PC-3 (cell line): Measurements from ENCODE around the gene FGFR3. TPM values are rescaled to one million over a fixed set of nuclear protein-coding genes. Genes with fewer than 3 reads are reported as not detected.

Experiments used
- ATAC-seq: fragments of 200-7000 bp; cut with Tn5 transposase; 2 replicates; pipeline ENCODE4 v1.9.1; 2020; ENCODE audit warnings: mild to moderate bottlenecking, moderate library complexity
- BruUV-seq: library from RNA; stranded (reverse); fragments of 400-500 nt; replicated peaks from 2 replicates; lab custom pipeline; 2021; lab: Mats Ljungman, UMichigan
- CTCF ChIA-PET: fragments of 300-600 bp; sonication (Branson Sonifier 250); formaldehyde crosslinking; loops from one replicate; lab custom pipeline; 2022; ENCODE audit warnings: antibody characterized with exemption; lab: Charles Lee
- POLR2A ChIA-PET: fragments of 300-600 bp; sonication (Branson Sonifier 250); formaldehyde crosslinking; loops from one replicate; lab custom pipeline; 2022; ENCODE audit warnings: antibody characterized with exemption; ENCODE audit not compliant: unreplicated experiment; lab: Charles Lee
- DNase-seq: peaks from one replicate; pipeline ENCODE4 v3.0.0-alpha.2; 2015
- H2AFZ ChIP-seq: fragments of 300-600 bp; sonication (generic); 2 replicates; pipeline ENCODE4 v1.6.0; 2016; ENCODE audit warnings: antibody characterized with exemption, low read length
- H3F3A ChIP-seq: fragments of 300-600 bp; sonication (generic); one replicate; pipeline ENCODE4 v1.6.0; 2017; ENCODE audit warnings: antibody characterized with exemption, low read length, control low read depth, mild to moderate bottlenecking; ENCODE audit not compliant: unreplicated experiment
- H3K27ac ChIP-seq: fragments of 300-600 bp; sonication (generic); 2 replicates; pipeline ENCODE4 v1.5.1; 2016; ENCODE audit warnings: mild to moderate bottlenecking, low read length
- H3K27me3 ChIP-seq: fragments of 300-600 bp; sonication (generic); 2 replicates; pipeline ENCODE4 v1.6.1; 2016; ENCODE audit warnings: low read length, mixed read lengths
- H3K36me3 ChIP-seq: fragments of 300-600 bp; sonication (generic); 2 replicates; pipeline ENCODE4 v1.6.1; 2016; ENCODE audit warnings: low read depth, mixed run types, low read length, mixed read lengths
- H3K4me1 ChIP-seq: fragments of 300-600 bp; sonication (generic); 2 replicates; pipeline ENCODE4 v1.5.1; 2016; ENCODE audit warnings: low read length; ENCODE audit not compliant: insufficient read depth
- H3K4me2 ChIP-seq: fragments of 300-600 bp; sonication (generic); 2 replicates; pipeline ENCODE4 v1.6.0; 2016; ENCODE audit warnings: low read length
- H3K4me3 ChIP-seq: fragments of 300-600 bp; sonication (generic); 2 replicates; pipeline ENCODE4 v1.5.1; 2016; ENCODE audit warnings: mild to moderate bottlenecking, low read length, mixed read lengths
- H3K79me2 ChIP-seq: fragments of 300-600 bp; sonication (generic); 2 replicates; pipeline ENCODE4 v1.6.1; 2017; ENCODE audit warnings: low read length, mixed read lengths
- H3K9ac ChIP-seq: fragments of 300-600 bp; sonication (generic); 2 replicates; pipeline ENCODE4 v1.6.0; 2016; ENCODE audit warnings: mild to moderate bottlenecking, low read length
- H3K9me2 ChIP-seq: fragments of 300-600 bp; sonication (generic); replicated peaks from 2 replicates; pipeline ENCODE4 v1.6.1; 2016; ENCODE audit warnings: mixed run types, low read length, mixed read lengths
- H3K9me3 ChIP-seq: fragments of 300-600 bp; sonication (generic); 2 replicates; pipeline ENCODE4 v1.6.1; 2016; ENCODE audit warnings: low read length, mixed read lengths
- H4K20me1 ChIP-seq: fragments of 300-600 bp; sonication (generic); 2 replicates; pipeline ENCODE4 v1.6.1; 2016; ENCODE audit warnings: low read length, mixed read lengths
- EZH2 ChIP-seq: fragments of 300-600 bp; sonication (generic); IDR thresholded peaks from one replicate; pipeline ENCODE4 v1.6.1; 2017; ENCODE audit warnings: antibody characterized with exemption, mild to moderate bottlenecking, low read length; ENCODE audit not compliant: unreplicated experiment
- EZH2phosphoT487 ChIP-seq: fragments of 300-600 bp; sonication (generic); IDR thresholded peaks from 2 replicates; pipeline ENCODE4 v1.6.1; 2018; ENCODE audit warnings: mild to moderate bottlenecking, antibody characterized with exemption, low read length, borderline replicate concordance
- intact Hi-C: fragments of 100-400 bp; cut with micrococcal nuclease; formaldehyde crosslinking; loops from 2 replicates; pipeline ENCODE4 v1.9.0; 2023
- total RNA-seq: library from RNA; depleted of rRNA; stranded (reverse); fragments of >200 nt; gene quantifications from 2 replicates; pipeline ENCODE4 v1.2.3, GENCODE V29; 2014
- TF ChIP-seq, protein P1 (sequence below): fragments of 300-600 bp; sonication (generic); conservative IDR thresholded peaks from 2 replicates; pipeline ENCODE4 v1.5.1; 2017; ENCODE audit warnings: antibody characterized with exemption, low read depth, mild to moderate bottlenecking, low read length

FGFR3 gene
- total RNA-seq, 1 experiment from 2014 or later, result 0.11 TPM

DNA sequence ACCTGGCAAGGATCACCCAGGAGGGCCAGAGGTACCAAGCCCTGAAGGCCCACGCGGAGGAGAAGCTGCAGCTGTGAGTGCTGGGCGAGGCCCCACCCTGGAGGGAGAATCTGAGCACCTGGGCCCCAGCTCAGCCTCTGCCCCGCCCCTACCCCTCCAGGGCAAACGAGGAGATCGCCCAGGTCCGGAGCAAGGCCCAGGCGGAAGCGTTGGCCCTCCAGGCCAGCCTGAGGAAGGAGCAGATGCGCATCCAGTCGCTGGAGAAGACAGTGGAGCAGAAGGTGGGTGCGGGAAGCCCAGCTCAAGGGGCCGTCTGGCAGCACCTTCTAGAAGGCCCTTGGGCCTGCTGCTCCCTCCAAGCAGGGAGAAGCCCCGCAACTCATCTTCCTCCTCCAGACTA lies 48.5 kb upstream of the FGFR3 start:
- Histone ChIP-seq H3K27me3 (no peaks in the 10 kb centered on the region), H3K27ac (no peak overlapping the region), H2AFZ (no peak overlapping the region), H3K9me3 (no peaks in the 10 kb centered on the region), H3K4me1 (no peaks in the 10 kb centered on the region), H3K4me3 (no peak overlapping the region), H3K36me3 (no peaks in the 10 kb centered on the region; the same call in 1 of the 2 replicates), H3F3A (no peaks in the 10 kb centered on the region), H3K9me2 (no peaks in the 10 kb centered on the region), H3K79me2 (no peaks in the 10 kb centered on the region), H3K9ac (no peak overlapping the region), H3K4me2 (no peak overlapping the region), H4K20me1 (no peaks in the 10 kb centered on the region)
- ChIA-PET POLR2A (no interaction called here), CTCF (no interaction called here)
- no peak for TF ChIP-seq EZH2phosphoT487
- TF ChIP-seq, protein P1, sequence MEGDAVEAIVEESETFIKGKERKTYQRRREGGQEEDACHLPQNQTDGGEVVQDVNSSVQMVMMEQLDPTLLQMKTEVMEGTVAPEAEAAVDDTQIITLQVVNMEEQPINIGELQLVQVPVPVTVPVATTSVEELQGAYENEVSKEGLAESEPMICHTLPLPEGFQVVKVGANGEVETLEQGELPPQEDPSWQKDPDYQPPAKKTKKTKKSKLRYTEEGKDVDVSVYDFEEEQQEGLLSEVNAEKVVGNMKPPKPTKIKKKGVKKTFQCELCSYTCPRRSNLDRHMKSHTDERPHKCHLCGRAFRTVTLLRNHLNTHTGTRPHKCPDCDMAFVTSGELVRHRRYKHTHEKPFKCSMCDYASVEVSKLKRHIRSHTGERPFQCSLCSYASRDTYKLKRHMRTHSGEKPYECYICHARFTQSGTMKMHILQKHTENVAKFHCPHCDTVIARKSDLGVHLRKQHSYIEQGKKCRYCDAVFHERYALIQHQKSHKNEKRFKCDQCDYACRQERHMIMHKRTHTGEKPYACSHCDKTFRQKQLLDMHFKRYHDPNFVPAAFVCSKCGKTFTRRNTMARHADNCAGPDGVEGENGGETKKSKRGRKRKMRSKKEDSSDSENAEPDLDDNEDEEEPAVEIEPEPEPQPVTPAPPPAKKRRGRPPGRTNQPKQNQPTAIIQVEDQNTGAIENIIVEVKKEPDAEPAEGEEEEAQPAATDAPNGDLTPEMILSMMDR, result no peak
- no peak for TF ChIP-seq EZH2
- BruUV-seq, result no TSS peak
- ATAC-seq, result no peak
- no peak for DNase-seq
- intact Hi-C loops, result no loop called here

DNA sequence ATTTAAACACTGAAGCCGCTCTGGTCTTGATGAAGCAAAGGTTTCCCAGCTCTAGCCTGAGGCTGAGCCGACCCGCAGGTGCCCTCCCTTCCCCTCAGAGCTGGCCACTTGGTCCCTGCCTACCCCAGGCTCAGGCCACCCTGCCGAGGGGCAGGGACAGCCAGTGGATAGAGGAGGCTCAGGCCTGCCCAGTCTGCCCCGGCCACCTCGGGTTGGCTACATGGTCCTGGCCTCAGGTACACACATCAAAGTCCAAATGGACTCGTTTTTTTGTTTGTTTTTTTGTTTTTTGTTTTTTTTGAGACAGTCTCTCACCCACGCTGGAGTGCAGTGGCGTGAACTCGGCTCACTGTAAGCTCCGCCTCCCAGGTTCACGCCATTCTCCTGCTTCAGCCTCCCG lies 47.9 kb upstream of the FGFR3 start:
- H3K9me3 ChIP-seq, result no peaks in the 10 kb centered on the region
- no peak overlapping the region for H3K27ac ChIP-seq
- no peaks in the 10 kb centered on the region for H3F3A ChIP-seq
- no peaks in the 10 kb centered on the region for H3K9me2 ChIP-seq
- no TSS peak for BruUV-seq
- no peaks in the 10 kb centered on the region for H3K4me1 ChIP-seq
- no peaks in the 10 kb centered on the region for H3K79me2 ChIP-seq
- ChIA-PET POLR2A (no interaction called here), CTCF (interaction anchor here (0.6 kb wide), 2 partner anchors 23 to 25 kb away, joined by 3 to 9 read pairs; no protein-coding TSS in a partner anchor)
- no peak overlapping the region for H3K4me2 ChIP-seq
- DNase-seq, result no peak
- intact Hi-C loops, result no loop called here
- no peaks in the 10 kb centered on the region for H3K27me3 ChIP-seq
- no peak overlapping the region for H2AFZ ChIP-seq
- no peak for ATAC-seq
- no peak overlapping the region for H3K9ac ChIP-seq
- H4K20me1 ChIP-seq, result no peaks in the 10 kb centered on the region
- no peak overlapping the region for H3K4me3 ChIP-seq
- H3K36me3 ChIP-seq, result no peaks in the 10 kb centered on the region; the same call in 1 of the 2 replicates
- TF ChIP-seq EZH2phosphoT487, result no peak
- TF ChIP-seq, protein P1, result no peak
- no peak for TF ChIP-seq EZH2

DNA sequence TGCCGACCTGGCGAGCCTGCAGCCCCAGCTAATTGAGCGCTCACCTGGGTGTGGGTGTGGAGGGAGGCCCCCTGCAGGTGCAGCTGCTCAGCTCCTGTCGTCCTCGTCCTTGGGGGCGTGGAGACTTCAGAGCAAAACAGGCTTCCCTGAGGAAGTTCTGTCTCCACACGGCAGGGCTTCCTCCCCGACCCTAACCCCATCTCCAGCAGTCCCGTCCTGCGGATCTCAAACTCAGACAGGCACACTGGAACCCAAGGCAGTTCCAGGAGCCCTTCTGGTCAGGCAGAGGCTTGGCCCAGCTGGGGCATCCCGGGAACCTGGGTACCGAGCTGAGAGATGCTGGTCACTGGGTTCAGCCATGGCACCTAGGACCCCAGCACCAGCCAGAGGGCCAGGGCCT lies 47.4 kb upstream of the FGFR3 start:
- Histone ChIP-seq H2AFZ (no peak overlapping the region), H3K4me3 (no peak overlapping the region), H3F3A (no peaks in the 10 kb centered on the region), H4K20me1 (no peaks in the 10 kb centered on the region), H3K79me2 (no peaks in the 10 kb centered on the region), H3K9ac (no peak overlapping the region), H3K27ac (no peak overlapping the region), H3K4me2 (no peak overlapping the region), H3K4me1 (no peaks in the 10 kb centered on the region), H3K9me3 (no peaks in the 10 kb centered on the region), H3K36me3 (no peaks in the 10 kb centered on the region; the same call in 1 of the 2 replicates), H3K9me2 (no peaks in the 10 kb centered on the region), H3K27me3 (no peaks in the 10 kb centered on the region)
- BruUV-seq, result no TSS peak
- ChIA-PET CTCF (interaction anchor here (0.6 kb wide), 2 partner anchors 22 to 26 kb away, joined by 3 to 9 read pairs; no protein-coding TSS in a partner anchor), POLR2A (no interaction called here)
- intact Hi-C loops, result loop anchor here (1.0 kb wide), 1 partner anchor 65 kb away; no protein-coding TSS in a partner anchor
- TF ChIP-seq, protein P1, result no peak
- TF ChIP-seq EZH2, result no peak
- TF ChIP-seq EZH2phosphoT487, result no peak
- ATAC-seq (no peak), DNase-seq (no peak)
